Mesendoderm (in vitro differentiated cells): ENCODE results near the gene IL12RB1.
"Not testable (repeated sequence)": the region's sequence is repeated elsewhere in the genome, so short reads cannot be mapped to it uniquely, and the experiment has no call there.

Experiments used
- DNase-seq: peaks from one replicate; pipeline ENCODE4 v3.0.0; 2013
- H2AK5ac ChIP-seq: 2 replicates; pipeline ENCODE4 v1.6.1; 2013; ENCODE audit warnings: low read length, inconsistent platforms
- H2BK120ac ChIP-seq: 2 replicates; pipeline ENCODE4 v1.6.1; 2013; ENCODE audit warnings: low read depth, mild to moderate bottlenecking, low read length, moderate library complexity, mixed read lengths
- H2BK15ac ChIP-seq: replicated peaks from 2 replicates; pipeline ENCODE4 v1.6.1; 2013; ENCODE audit warnings: low read depth, mild to moderate bottlenecking, moderate library complexity
- H2BK5ac ChIP-seq: 2 replicates; pipeline ENCODE4 v1.6.1; 2013; ENCODE audit warnings: low read length, inconsistent platforms
- H3K18ac ChIP-seq: 2 replicates; pipeline ENCODE4 v1.6.1; 2013; ENCODE audit warnings: mild to moderate bottlenecking, low read length, mixed read lengths
- H3K23ac ChIP-seq: one replicate; pipeline ENCODE4 v1.6.1; 2013; ENCODE audit warnings: low read length
- H3K27ac ChIP-seq: 2 replicates; pipeline ENCODE4 v1.5.1; 2013; ENCODE audit warnings: low read depth, mild to moderate bottlenecking, inconsistent platforms, low read length, moderate library complexity
- H3K27me3 ChIP-seq: 2 replicates; pipeline ENCODE4 v1.6.1; 2013; ENCODE audit warnings: low read length, control low read depth, mild to moderate bottlenecking, inconsistent platforms; ENCODE audit not compliant: insufficient read depth, poor library complexity
- H3K36me3 ChIP-seq: 2 replicates; pipeline ENCODE4 v1.6.1; 2013; ENCODE audit warnings: low read length, inconsistent platforms; ENCODE audit not compliant: control insufficient read depth, insufficient read depth
- H3K4ac ChIP-seq: one replicate; pipeline ENCODE4 v1.6.1; 2013; ENCODE audit warnings: low read depth, mild to moderate bottlenecking, low read length, moderate library complexity
- H3K4me1 ChIP-seq: 2 replicates; pipeline ENCODE4 v1.6.1; 2013; ENCODE audit warnings: low read depth, low read length, inconsistent platforms; ENCODE audit not compliant: control insufficient read depth
- H3K4me2 ChIP-seq: 2 replicates; pipeline ENCODE4 v1.6.1; 2013; ENCODE audit warnings: low read length
- H3K4me3 ChIP-seq: 2 replicates; pipeline ENCODE4 v1.5.1; 2013; ENCODE audit warnings: mild to moderate bottlenecking, low read length
- H3K56ac ChIP-seq: one replicate; pipeline ENCODE4 v1.6.1; 2013; ENCODE audit warnings: low read length
- H3K79me1 ChIP-seq: 2 replicates; pipeline ENCODE4 v1.6.1; 2013; ENCODE audit warnings: low read length, inconsistent platforms
- H3K79me2 ChIP-seq: 2 replicates; pipeline ENCODE4 v1.6.1; 2013; ENCODE audit warnings: mild to moderate bottlenecking, low read length; ENCODE audit not compliant: control insufficient read depth, insufficient read depth
- H3K9ac ChIP-seq: 2 replicates; pipeline ENCODE4 v1.6.1; 2013; ENCODE audit warnings: low read length, inconsistent platforms
- H4K5ac ChIP-seq: one replicate; pipeline ENCODE4 v1.6.1; 2013; ENCODE audit warnings: low read length
- H4K8ac ChIP-seq: one replicate; pipeline ENCODE4 v1.6.1; 2013; ENCODE audit warnings: low read depth, mild to moderate bottlenecking, control low read depth, low read length, moderate library complexity
- WGBS: extraction: QIAGEN DNeasy Blood & Tissue Kit; methylation state at CpG from one replicate; pipeline ENCODE4 v1.1.7; 2013; ENCODE audit warnings: low lambda C conversion rate, missing lambda C conversion rate; ENCODE audit not compliant: insufficient coverage; ENCODE audit errors: extremely low coverage; 5-methylcytosine and 5-hydroxymethylcytosine counted together

Gene IL12RB1

DNA sequence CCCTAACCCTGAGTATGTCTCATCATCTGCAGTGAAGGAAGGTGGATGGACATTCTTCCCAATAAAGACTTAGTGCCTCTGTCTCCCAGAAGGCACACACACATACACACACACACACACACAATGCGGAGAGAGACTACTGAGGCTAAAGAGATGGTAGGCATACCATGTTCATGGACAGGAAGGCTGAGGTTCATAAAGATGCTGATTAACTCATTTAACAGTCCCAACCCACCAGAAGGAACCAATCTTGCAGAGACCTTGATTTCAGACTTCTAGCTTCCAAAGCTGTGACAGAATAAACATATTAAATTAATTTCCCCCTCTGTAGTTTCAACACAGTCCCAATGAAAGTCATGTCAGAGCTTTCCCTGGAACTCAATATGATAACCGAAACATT lies 45.7 kb downstream of the IL12RB1 start:
- no peaks in the 10 kb centered on the region for H3K79me2 ChIP-seq
- H4K5ac ChIP-seq, result no peak overlapping the region
- H2BK120ac ChIP-seq, result no peak overlapping the region
- no peak for DNase-seq
- no peak overlapping the region for H3K4me2 ChIP-seq
- no peak overlapping the region for H4K8ac ChIP-seq
- no peak overlapping the region for H2BK15ac ChIP-seq
- no peak overlapping the region for H3K4ac ChIP-seq
- no peak overlapping the region for H2AK5ac ChIP-seq
- no peak overlapping the region for H2BK5ac ChIP-seq
- H3K4me3 ChIP-seq, result no peak overlapping the region
- H3K27ac ChIP-seq, result no peak overlapping the region
- no peaks in the 10 kb centered on the region for H3K4me1 ChIP-seq
- H3K27me3 ChIP-seq, result no peaks in the 10 kb centered on the region
- H3K79me1 ChIP-seq, result no peaks in the 10 kb centered on the region
- no peak overlapping the region for H3K23ac ChIP-seq
- no peak overlapping the region for H3K9ac ChIP-seq
- no peaks in the 10 kb centered on the region for H3K36me3 ChIP-seq
- H3K56ac ChIP-seq, result no peak overlapping the region
- H3K18ac ChIP-seq, result no peak overlapping the region
- no CpG with 5 or more reads among the region's 2 CpGs for WGBS

DNA sequence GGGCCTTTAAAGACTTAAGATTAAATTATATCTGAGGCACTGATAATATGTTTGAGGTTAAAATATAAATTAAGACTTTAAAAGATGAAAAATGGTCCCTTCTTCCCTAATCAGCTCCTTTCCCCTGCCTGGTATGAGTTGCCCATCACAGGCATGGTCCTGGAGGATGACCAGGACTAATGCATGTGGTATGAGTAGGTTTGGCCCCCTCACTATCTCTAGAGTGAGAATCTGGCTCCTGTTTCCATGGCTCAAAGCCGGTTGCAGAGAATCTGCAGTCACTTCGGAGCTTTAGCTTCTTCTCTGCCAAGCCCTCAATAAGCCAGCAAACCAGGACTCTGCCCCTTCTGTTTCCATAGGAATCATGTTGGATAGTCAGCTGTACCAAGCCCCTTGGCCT lies 54.6 kb downstream of the IL12RB1 start:
- not testable (repeated sequence) for H3K4me3 ChIP-seq, H4K5ac ChIP-seq, H3K4me2 ChIP-seq, H3K79me2 ChIP-seq, H3K18ac ChIP-seq, H2BK5ac ChIP-seq, H4K8ac ChIP-seq, H3K9ac ChIP-seq, H3K56ac ChIP-seq, H3K27ac ChIP-seq, H2AK5ac ChIP-seq, H3K4ac ChIP-seq, H3K4me1 ChIP-seq, H3K36me3 ChIP-seq, H3K27me3 ChIP-seq, H3K23ac ChIP-seq, H3K79me1 ChIP-seq, H2BK120ac ChIP-seq, H2BK15ac ChIP-seq, DNase-seq
- WGBS, result no CpG with 5 or more reads among the region's 2 CpGs

DNA sequence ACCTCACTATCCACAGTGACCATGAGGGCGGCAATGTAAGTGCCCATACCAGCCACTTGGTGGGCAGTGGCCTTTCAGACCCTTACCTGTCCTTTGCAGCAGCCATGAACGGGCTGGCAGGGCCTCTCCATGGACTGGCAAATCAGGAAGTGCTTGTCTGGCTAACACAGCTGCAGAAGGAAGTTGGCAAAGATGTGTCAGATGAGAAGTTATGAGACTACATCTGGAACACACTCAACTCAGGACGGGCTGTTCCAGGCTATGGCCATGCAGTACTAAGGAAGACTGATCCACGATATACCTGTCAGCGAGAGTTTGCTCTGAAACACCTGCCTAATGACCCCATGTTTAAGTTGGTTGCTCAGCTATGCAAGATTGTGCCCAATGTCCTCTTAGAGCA lies 55.3 kb downstream of the IL12RB1 start:
- not testable (repeated sequence) for DNase-seq, H3K56ac ChIP-seq, H4K5ac ChIP-seq, H4K8ac ChIP-seq, H3K36me3 ChIP-seq, H2BK5ac ChIP-seq, H2BK15ac ChIP-seq, H3K4me2 ChIP-seq, H3K9ac ChIP-seq, H3K4me3 ChIP-seq, H3K27ac ChIP-seq, H3K79me1 ChIP-seq, H3K4me1 ChIP-seq, H3K27me3 ChIP-seq, H3K4ac ChIP-seq, H3K23ac ChIP-seq, H3K79me2 ChIP-seq, H2AK5ac ChIP-seq, H2BK120ac ChIP-seq, H3K18ac ChIP-seq
- WGBS, result no CpG with 5 or more reads among the region's 5 CpGs

DNA sequence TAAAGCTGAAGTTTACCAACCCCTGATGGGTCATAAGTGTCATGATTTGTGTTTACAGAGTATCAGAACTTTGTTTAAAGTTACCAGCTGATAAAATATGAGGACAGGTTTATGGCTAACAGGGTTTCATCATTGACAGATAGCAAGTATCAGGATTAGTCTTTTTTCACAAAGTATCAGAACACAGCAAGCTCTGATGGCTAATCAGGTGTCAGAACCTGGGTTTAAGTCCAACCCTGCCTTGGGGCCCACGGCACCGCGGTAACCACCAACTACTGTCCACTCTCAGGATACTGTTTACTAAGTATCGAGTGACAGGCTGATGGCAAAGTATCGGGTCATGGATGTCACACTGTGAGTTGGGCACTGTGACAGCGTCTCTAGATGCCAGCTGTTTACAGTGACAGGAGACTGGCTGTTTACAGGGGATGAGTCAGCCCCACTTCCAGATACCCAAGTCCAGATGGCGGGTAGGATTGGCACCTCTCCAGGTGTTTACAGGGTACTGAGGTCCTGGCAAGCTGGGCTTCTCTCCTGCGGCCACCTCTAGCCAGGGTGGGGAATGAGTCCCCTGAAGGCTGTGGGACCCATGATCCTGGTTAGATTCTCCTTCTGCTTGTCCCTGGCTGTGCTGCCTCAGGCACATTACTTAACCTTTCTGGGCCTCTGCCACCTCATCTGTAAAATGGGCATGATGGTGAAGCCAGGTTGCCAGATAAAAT lies 57.0 kb downstream of the IL12RB1 start:
- Histone ChIP-seq H2AK5ac (no peak overlapping the region), H3K18ac (no peak overlapping the region), H4K5ac (no peak overlapping the region), H3K27me3 (no peaks in the 10 kb centered on the region), H3K27ac (no peak overlapping the region), H2BK15ac (no peak overlapping the region), H3K4ac (no peak overlapping the region), H3K79me1 (no peaks in the 10 kb centered on the region), H2BK5ac (no peak overlapping the region), H2BK120ac (no peak overlapping the region), H3K23ac (no peak overlapping the region), H3K79me2 (no peaks in the 10 kb centered on the region), H3K9ac (no peak overlapping the region), H3K56ac (no peak overlapping the region), H3K4me1 (no peaks in the 10 kb centered on the region), H4K8ac (no peak overlapping the region), H3K4me3 (no peak overlapping the region), H3K36me3 (no peaks in the 10 kb centered on the region), H3K4me2 (no peak overlapping the region)
- WGBS, result no CpG with 5 or more reads among the region's 8 CpGs
- DNase-seq, result no peak

DNA sequence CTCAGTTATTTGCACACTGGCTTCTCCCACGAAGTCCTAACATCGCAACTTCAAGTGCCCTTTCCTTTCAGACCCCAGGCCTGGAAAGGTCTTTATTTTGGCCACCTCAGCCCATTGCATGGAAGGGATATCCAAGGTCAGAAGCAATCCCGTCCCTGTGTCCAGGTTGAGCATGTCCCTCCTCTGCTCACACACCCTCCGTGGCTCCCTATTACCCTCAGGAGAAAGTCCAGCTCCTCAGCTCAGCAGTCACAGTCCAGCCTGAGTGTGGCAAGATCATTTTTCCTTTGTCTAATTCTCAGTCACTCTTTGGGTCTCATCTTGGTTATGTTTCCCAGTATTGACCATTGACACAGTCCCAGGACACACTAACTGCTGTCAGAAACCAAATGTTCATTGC lies 59.6 kb downstream of the IL12RB1 start:
- Histone ChIP-seq H4K5ac (no peak overlapping the region), H3K79me1 (no peaks in the 10 kb centered on the region), H3K27me3 (no peaks in the 10 kb centered on the region), H4K8ac (no peak overlapping the region), H3K4me1 (no peaks in the 10 kb centered on the region), H2BK15ac (no peak overlapping the region), H3K79me2 (no peaks in the 10 kb centered on the region), H3K27ac (no peak overlapping the region), H3K4me3 (no peak overlapping the region), H3K36me3 (no peaks in the 10 kb centered on the region), H3K9ac (no peak overlapping the region), H3K4ac (no peak overlapping the region), H2BK5ac (no peak overlapping the region), H3K18ac (no peak overlapping the region), H2AK5ac (no peak overlapping the region), H2BK120ac (no peak overlapping the region), H3K23ac (no peak overlapping the region), H3K56ac (no peak overlapping the region), H3K4me2 (no peak overlapping the region)
- no CpG with 5 or more reads among the region's 4 CpGs for WGBS
- no peak for DNase-seq

DNA sequence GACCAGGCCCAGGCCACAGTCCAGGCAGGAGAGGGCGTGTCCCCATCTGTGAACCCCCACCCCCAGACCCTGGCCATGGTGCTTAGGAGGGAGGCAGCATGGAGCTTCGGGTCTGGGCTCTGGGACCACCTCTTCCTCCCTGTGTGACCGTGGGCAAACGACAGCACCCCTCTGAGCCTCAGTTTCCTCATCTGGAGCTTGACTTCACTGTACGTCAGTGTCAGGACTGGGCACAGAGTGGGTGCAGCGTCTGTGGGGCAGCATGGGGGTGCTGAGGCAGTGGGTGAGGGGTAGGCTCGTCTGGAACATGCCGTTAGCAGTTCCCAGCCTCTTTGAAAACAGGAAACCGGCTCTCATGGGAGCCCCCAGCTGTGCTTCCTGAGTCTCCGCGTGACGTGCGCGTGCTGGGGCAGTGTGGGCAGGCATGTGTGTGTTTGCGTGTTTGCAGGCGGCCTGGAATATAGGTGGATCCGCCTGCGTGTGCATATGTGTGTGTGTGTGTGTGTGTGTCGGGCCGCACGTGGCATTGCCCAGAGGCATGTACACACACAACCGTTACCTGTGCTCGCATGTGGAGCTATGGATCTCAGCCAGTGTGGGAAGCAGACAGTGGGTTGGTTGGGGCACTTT lies 63.0 kb downstream of the IL12RB1 start:
- H3K27ac ChIP-seq, result no peak overlapping the region
- no peak overlapping the region for H4K8ac ChIP-seq
- no peaks in the 10 kb centered on the region for H3K4me1 ChIP-seq
- H3K56ac ChIP-seq, result no peak overlapping the region
- no peak overlapping the region for H3K4me3 ChIP-seq
- no peak overlapping the region for H3K4me2 ChIP-seq
- no peak overlapping the region for H3K23ac ChIP-seq
- no CpG with 5 or more reads among the region's 23 CpGs for WGBS
- no peaks in the 10 kb centered on the region for H3K36me3 ChIP-seq
- no peak overlapping the region for H3K4ac ChIP-seq
- no peaks in the 10 kb centered on the region for H3K79me2 ChIP-seq
- no peak overlapping the region for H2BK120ac ChIP-seq
- no peak overlapping the region for H2BK5ac ChIP-seq
- no peak overlapping the region for H3K9ac ChIP-seq
- no peak overlapping the region for H2AK5ac ChIP-seq
- H3K18ac ChIP-seq, result no peak overlapping the region
- H2BK15ac ChIP-seq, result no peak overlapping the region
- no peaks in the 10 kb centered on the region for H3K79me1 ChIP-seq
- DNase-seq, result no peak
- no peak overlapping the region for H4K5ac ChIP-seq
- H3K27me3 ChIP-seq, result no peaks in the 10 kb centered on the region
